ENCODE measurements around the gene TUNAR.

DNA sequence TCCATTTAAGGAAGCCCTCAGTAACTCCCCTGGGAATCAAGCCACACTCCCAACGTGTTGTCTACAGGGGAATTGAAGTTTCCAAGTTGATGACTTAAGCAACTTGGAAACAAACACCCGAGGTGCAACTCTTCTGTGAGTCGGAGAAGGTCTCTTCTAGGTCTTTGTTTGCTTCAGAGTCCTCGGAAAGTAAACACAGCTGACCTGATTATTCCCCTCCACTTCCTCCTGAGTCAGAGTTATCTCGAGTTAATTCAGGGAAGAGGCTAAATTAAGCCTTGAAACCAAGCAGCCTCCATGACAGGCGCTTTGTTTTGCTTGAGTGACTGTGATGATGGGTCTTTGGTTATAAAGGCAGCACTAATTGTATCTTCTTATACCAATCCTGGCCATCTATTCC lies 41.8 kb downstream of the TUNAR start:
- TF ChIP-seq, protein P1, sequence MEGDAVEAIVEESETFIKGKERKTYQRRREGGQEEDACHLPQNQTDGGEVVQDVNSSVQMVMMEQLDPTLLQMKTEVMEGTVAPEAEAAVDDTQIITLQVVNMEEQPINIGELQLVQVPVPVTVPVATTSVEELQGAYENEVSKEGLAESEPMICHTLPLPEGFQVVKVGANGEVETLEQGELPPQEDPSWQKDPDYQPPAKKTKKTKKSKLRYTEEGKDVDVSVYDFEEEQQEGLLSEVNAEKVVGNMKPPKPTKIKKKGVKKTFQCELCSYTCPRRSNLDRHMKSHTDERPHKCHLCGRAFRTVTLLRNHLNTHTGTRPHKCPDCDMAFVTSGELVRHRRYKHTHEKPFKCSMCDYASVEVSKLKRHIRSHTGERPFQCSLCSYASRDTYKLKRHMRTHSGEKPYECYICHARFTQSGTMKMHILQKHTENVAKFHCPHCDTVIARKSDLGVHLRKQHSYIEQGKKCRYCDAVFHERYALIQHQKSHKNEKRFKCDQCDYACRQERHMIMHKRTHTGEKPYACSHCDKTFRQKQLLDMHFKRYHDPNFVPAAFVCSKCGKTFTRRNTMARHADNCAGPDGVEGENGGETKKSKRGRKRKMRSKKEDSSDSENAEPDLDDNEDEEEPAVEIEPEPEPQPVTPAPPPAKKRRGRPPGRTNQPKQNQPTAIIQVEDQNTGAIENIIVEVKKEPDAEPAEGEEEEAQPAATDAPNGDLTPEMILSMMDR (IDR thresholded peaks at IDR 0.05), result no peak
- TF ChIP-seq EP300 (IDR thresholded peaks at IDR 0.05), result no peak
- TF ChIP-seq POLR2A (IDR thresholded peaks at IDR 0.05), result no peak

Data from tibial nerve (tissue), 4 donors.